Liver (tissue), 3 donors: ENCODE measurements around the gene CHST12.

Source experiments
- ATF3 ChIP-seq: IDR thresholded peaks from 2 replicates; pipeline ENCODE4 v1.6.1; 2016; ENCODE audit warnings: antibody characterized with exemption
- CTCF ChIP-seq: fragments of 150-350 bp; IDR thresholded peaks from 2 replicates; pipeline ENCODE4 v1.5.1; 2017; ENCODE audit warnings: improper control_type of control experiment, low read depth, low read length; ENCODE audit not compliant: missing input control
- GABPA ChIP-seq, 2 donors: IDR thresholded peaks in 1 of 2; conservative IDR thresholded peaks in 1 of 2; 2 replicates each; pipeline ENCODE4 v1.6.1; 2016; ENCODE audit warnings: antibody characterized with exemption in 2 of 2, mild to moderate bottlenecking in 1 of 2, moderate library complexity in 1 of 2
- HNF4A ChIP-seq, 2 donors: conservative IDR thresholded peaks; 2 replicates each; pipeline ENCODE4 v1.6.1; 2016; ENCODE audit warnings: antibody characterized with exemption in 2 of 2, mild to moderate bottlenecking in 2 of 2
- NR2F2 ChIP-seq: IDR thresholded peaks from 2 replicates; pipeline ENCODE4 v1.6.1; 2016; ENCODE audit warnings: antibody characterized with exemption
- RAD21 ChIP-seq, 2 donors: IDR thresholded peaks; 2 replicates each; pipeline ENCODE4 v1.6.1; 2016; ENCODE audit warnings: antibody characterized with exemption in 2 of 2, mild to moderate bottlenecking in 2 of 2
- RXRA ChIP-seq, 2 donors: IDR thresholded peaks; 2 replicates each; pipeline ENCODE4 v1.6.1; 2017 to 2018; ENCODE audit warnings: antibody characterized with exemption in 2 of 2, mild to moderate bottlenecking in 1 of 2
- SP1 ChIP-seq: IDR thresholded peaks from 2 replicates; pipeline ENCODE4 v1.6.1; 2018; ENCODE audit warnings: antibody characterized with exemption, mild to moderate bottlenecking
- TAF1 ChIP-seq: conservative IDR thresholded peaks from 2 replicates; pipeline ENCODE4 v1.6.1; 2016; ENCODE audit warnings: antibody characterized with exemption, mild to moderate bottlenecking
- YY1 ChIP-seq: IDR thresholded peaks from 2 replicates; pipeline ENCODE4 v1.6.1; 2016; ENCODE audit warnings: antibody characterized with exemption, mild to moderate bottlenecking
- TF ChIP-seq, protein P1 (sequence below): IDR thresholded peaks from 2 replicates; pipeline ENCODE4 v1.6.1; 2016; ENCODE audit warnings: antibody characterized with exemption, mild to moderate bottlenecking
- TF ChIP-seq, protein P2 (sequence below): IDR thresholded peaks from 2 replicates; pipeline ENCODE4 v1.6.1; 2016; ENCODE audit warnings: antibody characterized with exemption
- donor health status: healthy.
- donor health status: healthy.

- TF ChIP-seq CTCF (no peak), GABPA (IDR thresholded peaks at IDR 0.05 in 1 of 2, conservative IDR thresholded peaks at IDR 0.05 in 1 of 2) (no peak), SP1 (no peak), NR2F2 (no peak), YY1 (no peak), RAD21 (IDR thresholded peaks at IDR 0.05) (no peak), ATF3 (no peak), TAF1 (no peak), RXRA (IDR thresholded peaks at IDR 0.05) (no peak), HNF4A (conservative IDR thresholded peaks at IDR 0.05) (no peak)
- TF ChIP-seq, protein P1, sequence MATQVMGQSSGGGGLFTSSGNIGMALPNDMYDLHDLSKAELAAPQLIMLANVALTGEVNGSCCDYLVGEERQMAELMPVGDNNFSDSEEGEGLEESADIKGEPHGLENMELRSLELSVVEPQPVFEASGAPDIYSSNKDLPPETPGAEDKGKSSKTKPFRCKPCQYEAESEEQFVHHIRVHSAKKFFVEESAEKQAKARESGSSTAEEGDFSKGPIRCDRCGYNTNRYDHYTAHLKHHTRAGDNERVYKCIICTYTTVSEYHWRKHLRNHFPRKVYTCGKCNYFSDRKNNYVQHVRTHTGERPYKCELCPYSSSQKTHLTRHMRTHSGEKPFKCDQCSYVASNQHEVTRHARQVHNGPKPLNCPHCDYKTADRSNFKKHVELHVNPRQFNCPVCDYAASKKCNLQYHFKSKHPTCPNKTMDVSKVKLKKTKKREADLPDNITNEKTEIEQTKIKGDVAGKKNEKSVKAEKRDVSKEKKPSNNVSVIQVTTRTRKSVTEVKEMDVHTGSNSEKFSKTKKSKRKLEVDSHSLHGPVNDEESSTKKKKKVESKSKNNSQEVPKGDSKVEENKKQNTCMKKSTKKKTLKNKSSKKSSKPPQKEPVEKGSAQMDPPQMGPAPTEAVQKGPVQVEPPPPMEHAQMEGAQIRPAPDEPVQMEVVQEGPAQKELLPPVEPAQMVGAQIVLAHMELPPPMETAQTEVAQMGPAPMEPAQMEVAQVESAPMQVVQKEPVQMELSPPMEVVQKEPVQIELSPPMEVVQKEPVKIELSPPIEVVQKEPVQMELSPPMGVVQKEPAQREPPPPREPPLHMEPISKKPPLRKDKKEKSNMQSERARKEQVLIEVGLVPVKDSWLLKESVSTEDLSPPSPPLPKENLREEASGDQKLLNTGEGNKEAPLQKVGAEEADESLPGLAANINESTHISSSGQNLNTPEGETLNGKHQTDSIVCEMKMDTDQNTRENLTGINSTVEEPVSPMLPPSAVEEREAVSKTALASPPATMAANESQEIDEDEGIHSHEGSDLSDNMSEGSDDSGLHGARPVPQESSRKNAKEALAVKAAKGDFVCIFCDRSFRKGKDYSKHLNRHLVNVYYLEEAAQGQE, result no peak
- TF ChIP-seq, protein P2, sequence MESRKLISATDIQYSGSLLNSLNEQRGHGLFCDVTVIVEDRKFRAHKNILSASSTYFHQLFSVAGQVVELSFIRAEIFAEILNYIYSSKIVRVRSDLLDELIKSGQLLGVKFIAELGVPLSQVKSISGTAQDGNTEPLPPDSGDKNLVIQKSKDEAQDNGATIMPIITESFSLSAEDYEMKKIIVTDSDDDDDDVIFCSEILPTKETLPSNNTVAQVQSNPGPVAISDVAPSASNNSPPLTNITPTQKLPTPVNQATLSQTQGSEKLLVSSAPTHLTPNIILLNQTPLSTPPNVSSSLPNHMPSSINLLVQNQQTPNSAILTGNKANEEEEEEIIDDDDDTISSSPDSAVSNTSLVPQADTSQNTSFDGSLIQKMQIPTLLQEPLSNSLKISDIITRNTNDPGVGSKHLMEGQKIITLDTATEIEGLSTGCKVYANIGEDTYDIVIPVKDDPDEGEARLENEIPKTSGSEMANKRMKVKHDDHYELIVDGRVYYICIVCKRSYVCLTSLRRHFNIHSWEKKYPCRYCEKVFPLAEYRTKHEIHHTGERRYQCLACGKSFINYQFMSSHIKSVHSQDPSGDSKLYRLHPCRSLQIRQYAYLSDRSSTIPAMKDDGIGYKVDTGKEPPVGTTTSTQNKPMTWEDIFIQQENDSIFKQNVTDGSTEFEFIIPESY, result no peak
These were observed 34.3 kb upstream of the CHST12 start for GRCh38 chr7:2369139-2369538.
